IPS-15b (cell line): ENCODE measurements around the gene PXT1.

Source experiments
- H3K27me3 ChIP-seq: one replicate; pipeline ENCODE4 v1.6.1; 2013; ENCODE audit warnings: low read length; ENCODE audit not compliant: control insufficient read depth, insufficient read depth
- H3K36me3 ChIP-seq: one replicate; pipeline ENCODE4 v1.6.1; 2013; ENCODE audit warnings: low read length; ENCODE audit not compliant: control insufficient read depth, insufficient read depth
- H3K4me1 ChIP-seq: one replicate; pipeline ENCODE4 v1.6.1; 2013; ENCODE audit warnings: mild to moderate bottlenecking, low read length; ENCODE audit not compliant: control insufficient read depth, insufficient read depth
- H3K4me3 ChIP-seq: one replicate; pipeline ENCODE4 v1.5.1; 2013; ENCODE audit warnings: low read depth, low read length
- H3K9ac ChIP-seq: one replicate; pipeline ENCODE4 v1.6.1; 2013; ENCODE audit warnings: low read depth, mild to moderate bottlenecking, low read length
- H3K9me3 ChIP-seq: one replicate; pipeline ENCODE4 v1.6.1; 2013; ENCODE audit warnings: mild to moderate bottlenecking, low read length; ENCODE audit not compliant: control insufficient read depth, insufficient read depth

The PXT1 gene

GRCh38 chr6:36442103-36442670, 467 bp downstream of the PXT1 start:
- Histone ChIP-seq H3K9ac (peak overlapping the region; percentile 56), H3K4me3 (peak overlapping the region; percentile 90), H3K9me3 (no peaks in the 10 kb centered on the region), H3K4me1 (peaks cover 10% of the 10 kb centered on the region), H3K27me3 (no peaks in the 10 kb centered on the region), H3K36me3 (no peaks in the 10 kb centered on the region)

- no peak overlapping the region for H3K9ac ChIP-seq
- no peaks in the 10 kb centered on the region for H3K27me3 ChIP-seq
- peaks cover 10% of the 10 kb centered on the region for H3K4me1 ChIP-seq
- H3K4me3 ChIP-seq: no peak overlapping the region
- no peaks in the 10 kb centered on the region for H3K9me3 ChIP-seq
- no peaks in the 10 kb centered on the region for H3K36me3 ChIP-seq
Observed at GRCh38 chr6:36441307-36441894, 1.3 kb downstream of the PXT1 start.

GRCh38 chr6:36436466-36436865, 6.2 kb downstream of the PXT1 start:
- H3K27me3 ChIP-seq: no peaks in the 10 kb centered on the region
- H3K4me1 ChIP-seq: peaks cover 3% of the 10 kb centered on the region
- H3K9ac ChIP-seq: no peak overlapping the region
- H3K4me3 ChIP-seq: no peak overlapping the region
- no peaks in the 10 kb centered on the region for H3K36me3 ChIP-seq
- no peaks in the 10 kb centered on the region for H3K9me3 ChIP-seq

- no peaks in the 10 kb centered on the region for H3K27me3 ChIP-seq
- no peaks in the 10 kb centered on the region for H3K36me3 ChIP-seq
- no peaks in the 10 kb centered on the region for H3K9me3 ChIP-seq
- H3K9ac ChIP-seq: no peak overlapping the region
- no peak overlapping the region for H3K4me3 ChIP-seq
- no peaks in the 10 kb centered on the region for H3K4me1 ChIP-seq
Observed at GRCh38 chr6:36432151-36432671, 10.4 kb downstream of the PXT1 start.

- no peaks in the 10 kb centered on the region for H3K9me3 ChIP-seq
- no peak overlapping the region for H3K9ac ChIP-seq
- no peaks in the 10 kb centered on the region for H3K27me3 ChIP-seq
- H3K36me3 ChIP-seq: no peaks in the 10 kb centered on the region
- no peak overlapping the region for H3K4me3 ChIP-seq
- no peaks in the 10 kb centered on the region for H3K4me1 ChIP-seq
Observed at GRCh38 chr6:36431197-36431596, 11.5 kb downstream of the PXT1 start.

- H3K36me3 ChIP-seq: no peaks in the 10 kb centered on the region
- no peak overlapping the region for H3K4me3 ChIP-seq
- no peaks in the 10 kb centered on the region for H3K27me3 ChIP-seq
- no peaks in the 10 kb centered on the region for H3K9me3 ChIP-seq
- no peaks in the 10 kb centered on the region for H3K4me1 ChIP-seq
- H3K9ac ChIP-seq: no peak overlapping the region
Observed at GRCh38 chr6:36430351-36430750, 12.3 kb downstream of the PXT1 start.

GRCh38 chr6:36428911-36429310, 13.7 kb downstream of the PXT1 start:
- H3K9me3 ChIP-seq: no peaks in the 10 kb centered on the region
- H3K9ac ChIP-seq: no peak overlapping the region
- H3K36me3 ChIP-seq: no peaks in the 10 kb centered on the region
- no peaks in the 10 kb centered on the region for H3K27me3 ChIP-seq
- H3K4me1 ChIP-seq: no peaks in the 10 kb centered on the region
- no peak overlapping the region for H3K4me3 ChIP-seq

- Histone ChIP-seq H3K27me3 (no peaks in the 10 kb centered on the region), H3K36me3 (no peaks in the 10 kb centered on the region), H3K9ac (no peak overlapping the region), H3K4me1 (no peaks in the 10 kb centered on the region), H3K4me3 (no peak overlapping the region), H3K9me3 (no peaks in the 10 kb centered on the region)
Observed at GRCh38 chr6:36426622-36427021, 16.0 kb downstream of the PXT1 start.

- H3K4me3 ChIP-seq: peak overlapping the region; percentile 70
- H3K4me1 ChIP-seq: no peaks in the 10 kb centered on the region
- H3K9me3 ChIP-seq: no peaks in the 10 kb centered on the region
- H3K27me3 ChIP-seq: no peaks in the 10 kb centered on the region
- no peaks in the 10 kb centered on the region for H3K36me3 ChIP-seq
- H3K9ac ChIP-seq: peak overlapping the region; percentile 48
Observed at GRCh38 chr6:36423101-36423824, 19.4 kb downstream of the PXT1 start.

GRCh38 chr6:36422714-36423100, 19.9 kb downstream of the PXT1 start:
- peak overlapping the region; percentile 18 for H3K9ac ChIP-seq
- no peaks in the 10 kb centered on the region for H3K36me3 ChIP-seq
- peak overlapping the region; percentile 35 for H3K4me3 ChIP-seq
- no peaks in the 10 kb centered on the region for H3K9me3 ChIP-seq
- no peaks in the 10 kb centered on the region for H3K27me3 ChIP-seq
- no peaks in the 10 kb centered on the region for H3K4me1 ChIP-seq

GRCh38 chr6:36419310-36419709, 23.3 kb downstream of the PXT1 start:
- Histone ChIP-seq H3K4me1 (no peaks in the 10 kb centered on the region), H3K27me3 (no peaks in the 10 kb centered on the region), H3K4me3 (no peak overlapping the region), H3K9ac (no peak overlapping the region), H3K9me3 (no peaks in the 10 kb centered on the region), H3K36me3 (no peaks in the 10 kb centered on the region)

- no peaks in the 10 kb centered on the region for H3K4me1 ChIP-seq
- H3K9ac ChIP-seq: no peak overlapping the region
- no peak overlapping the region for H3K4me3 ChIP-seq
- H3K36me3 ChIP-seq: no peaks in the 10 kb centered on the region
- H3K27me3 ChIP-seq: no peaks in the 10 kb centered on the region
- H3K9me3 ChIP-seq: no peaks in the 10 kb centered on the region
Observed at GRCh38 chr6:36418558-36418957, 24.1 kb downstream of the PXT1 start.
